Measurements from ENCODE around the gene AGFG1. TPM values are rescaled to one million over a fixed set of nuclear protein-coding genes. Genes with fewer than 3 reads are reported as not detected.

The AGFG1 gene, protein sequence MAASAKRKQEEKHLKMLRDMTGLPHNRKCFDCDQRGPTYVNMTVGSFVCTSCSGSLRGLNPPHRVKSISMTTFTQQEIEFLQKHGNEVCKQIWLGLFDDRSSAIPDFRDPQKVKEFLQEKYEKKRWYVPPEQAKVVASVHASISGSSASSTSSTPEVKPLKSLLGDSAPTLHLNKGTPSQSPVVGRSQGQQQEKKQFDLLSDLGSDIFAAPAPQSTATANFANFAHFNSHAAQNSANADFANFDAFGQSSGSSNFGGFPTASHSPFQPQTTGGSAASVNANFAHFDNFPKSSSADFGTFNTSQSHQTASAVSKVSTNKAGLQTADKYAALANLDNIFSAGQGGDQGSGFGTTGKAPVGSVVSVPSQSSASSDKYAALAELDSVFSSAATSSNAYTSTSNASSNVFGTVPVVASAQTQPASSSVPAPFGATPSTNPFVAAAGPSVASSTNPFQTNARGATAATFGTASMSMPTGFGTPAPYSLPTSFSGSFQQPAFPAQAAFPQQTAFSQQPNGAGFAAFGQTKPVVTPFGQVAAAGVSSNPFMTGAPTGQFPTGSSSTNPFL
- polyA plus RNA-seq (2013), result 95.7 and 100 TPM in 2 replicates

DNA sequence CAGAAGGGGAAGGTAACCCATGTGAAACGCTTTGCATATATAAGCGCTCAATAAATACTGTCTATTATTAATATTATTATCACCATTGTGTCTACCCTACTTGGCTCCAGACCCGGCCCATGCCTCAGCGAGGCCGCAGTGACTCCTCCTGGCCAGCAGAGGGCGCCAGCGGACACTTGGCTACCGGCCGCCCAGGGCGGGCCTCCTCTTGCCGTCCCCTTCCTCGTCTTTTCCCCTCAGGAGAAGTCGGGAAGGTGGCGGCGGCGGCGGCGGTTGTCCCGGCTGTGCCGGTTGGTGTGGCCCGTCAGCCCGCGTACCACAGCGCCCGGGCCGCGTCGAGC is at the start of gene AGFG1:
Gene AGFG1, plus strand, starts transcription at position 233 of the 341 bp plus-strand sequence. CDS start 266 bp downstream, outside the sequence.
- H3K18ac ChIP-seq (ENCODE audit: low read length), result peak within 1 kb of the TSS; percentile 46
- DNase-seq, result peak; percentile 79 to 93
- peak within 1 kb of the TSS; percentile 69 for H3K27ac ChIP-seq (ENCODE audit: low read depth, low read length)
- peak within 1 kb of the TSS; percentile 88 for H2BK12ac ChIP-seq (ENCODE audit: low read length)
- H2AFZ ChIP-seq (ENCODE audit: insufficient read depth, low read length, poor library complexity), result peak within 1 kb of the TSS; percentile 69
- H3K9ac ChIP-seq (ENCODE audit: low read length), result peak within 1 kb of the TSS; percentile 96
- peak within 1 kb of the TSS; percentile 57 for H2BK120ac ChIP-seq (ENCODE audit: insufficient read depth, low read length, poor library complexity)
- H2AK5ac ChIP-seq (ENCODE audit: low read length), result peak within 1 kb of the TSS; percentile 81
- H3K79me2 ChIP-seq (ENCODE audit: control insufficient read depth, insufficient read depth, low read length, poor library complexity), result peaks cover 14% of the 10 kb centered on the region
- H3K27me3 ChIP-seq (ENCODE audit: insufficient read depth, low read length), result no peaks in the 10 kb centered on the region
- H2BK5ac ChIP-seq (ENCODE audit: low read depth, low read length, poor library complexity), result peak within 1 kb of the TSS; percentile 35
- H3K36me3 ChIP-seq (ENCODE audit: control insufficient read depth in 1 of 2, insufficient read depth in 2 of 2, low read length in 2 of 2), result no peaks in the 10 kb centered on the region
- peak within 1 kb of the TSS; percentile 91 for H3K4me2 ChIP-seq (ENCODE audit: low read length)
- H3K23ac ChIP-seq (ENCODE audit: low read length), result no peak within 1 kb of the TSS
- H3K14ac ChIP-seq (ENCODE audit: low read length), result peak within 1 kb of the TSS; percentile 47
- peak within 1 kb of the TSS; percentile 100 for H3K4me3 ChIP-seq (ENCODE audit: low read depth, low read length)
- no peaks in the 10 kb centered on the region for H3K9me3 ChIP-seq (ENCODE audit: insufficient read depth, low read depth, low read length)
- H4K12ac ChIP-seq (ENCODE audit: low read depth, low read length), result peak within 1 kb of the TSS; percentile 46
- H3K79me1 ChIP-seq (ENCODE audit: low read length), result peaks cover 12% of the 10 kb centered on the region
- H3K4me1 ChIP-seq (ENCODE audit: control insufficient read depth in 1 of 2, insufficient read depth in 2 of 2, low read length in 2 of 2), result peaks cover 5 to 9% of the 10 kb centered on the region in 2 experiments
- H3K4ac ChIP-seq (ENCODE audit: low read depth, low read length), result peak within 1 kb of the TSS; percentile 66
- H4K91ac ChIP-seq (ENCODE audit: low read depth, low read length), result peak within 1 kb of the TSS; percentile 41
- peak within 1 kb of the TSS; percentile 73 for H4K8ac ChIP-seq (ENCODE audit: low read depth, low read length)
- whole genome bisulfite sequencing (ENCODE audit: extremely low coverage, insufficient coverage, insufficient read length), result no CpG with 5 or more reads among the region's 28 CpGs

DNA sequence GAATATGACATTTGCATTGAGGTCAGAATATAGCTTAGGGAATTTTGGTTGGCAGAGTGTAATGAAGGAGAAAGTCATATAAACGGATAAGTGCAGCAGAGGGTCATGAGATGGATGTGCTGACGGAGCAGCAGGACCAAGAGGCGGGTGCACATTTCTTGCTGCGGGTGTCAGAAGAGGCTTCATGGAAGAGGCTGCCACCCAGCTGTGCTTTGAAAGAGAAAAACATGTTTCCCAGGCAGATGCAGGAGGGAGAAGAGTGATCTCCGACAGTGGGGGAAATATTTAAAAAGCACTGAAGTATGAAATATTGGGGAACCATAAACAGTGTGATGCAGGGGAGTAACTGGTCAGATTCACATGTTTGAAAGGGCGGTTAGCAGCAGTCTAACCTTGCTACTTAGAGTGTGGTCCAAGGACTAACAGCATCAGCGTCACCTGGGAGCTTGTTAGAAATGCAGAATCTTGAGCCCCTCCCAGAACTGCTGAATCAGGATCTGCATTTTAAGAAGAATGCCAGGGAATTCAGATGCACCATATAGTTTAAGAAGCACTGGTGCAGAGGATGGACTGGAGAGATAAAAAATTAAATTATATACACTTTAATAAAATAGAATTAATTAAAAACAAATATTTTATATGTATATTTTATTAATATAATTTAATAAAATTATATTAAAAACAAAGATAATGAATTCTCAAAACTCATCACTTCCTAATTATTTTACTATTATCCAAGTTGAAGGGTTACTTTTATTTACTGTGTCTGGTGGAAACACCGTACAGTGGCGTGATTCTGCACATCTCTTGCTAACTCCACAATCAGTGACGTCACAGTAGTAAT is 48.1 kb upstream of the AGFG1 start:
- Histone ChIP-seq H3K79me1 (ENCODE audit: low read length) (no peaks in the 10 kb centered on the region), H3K4ac (ENCODE audit: low read depth, low read length) (no peak overlapping the region), H3K9me3 (ENCODE audit: insufficient read depth, low read depth, low read length) (no peaks in the 10 kb centered on the region), H2BK12ac (ENCODE audit: low read length) (no peak overlapping the region), H3K14ac (ENCODE audit: low read length) (no peak overlapping the region), H4K8ac (ENCODE audit: low read depth, low read length) (no peak overlapping the region), H3K27me3 (ENCODE audit: insufficient read depth, low read length) (no peaks in the 10 kb centered on the region), H3K18ac (ENCODE audit: low read length) (no peak overlapping the region), H3K27ac (ENCODE audit: low read depth, low read length) (no peak overlapping the region), H3K23ac (ENCODE audit: low read length) (no peak overlapping the region), H2AK5ac (ENCODE audit: low read length) (no peak overlapping the region), H4K12ac (ENCODE audit: low read depth, low read length) (no peak overlapping the region), H3K4me2 (ENCODE audit: low read length) (no peak overlapping the region), H2BK120ac (ENCODE audit: insufficient read depth, low read length, poor library complexity) (no peak overlapping the region), H3K9ac (ENCODE audit: low read length) (no peak overlapping the region), H2BK5ac (ENCODE audit: low read depth, low read length, poor library complexity) (no peak overlapping the region), H4K91ac (ENCODE audit: low read depth, low read length) (no peak overlapping the region), H3K79me2 (ENCODE audit: control insufficient read depth, insufficient read depth, low read length, poor library complexity) (no peaks in the 10 kb centered on the region), H3K4me1 (ENCODE audit: control insufficient read depth in 1 of 2, insufficient read depth in 2 of 2, low read length in 2 of 2) (no peaks in the 10 kb centered on the region), H2AFZ (ENCODE audit: insufficient read depth, low read length, poor library complexity) (no peak overlapping the region), H3K4me3 (ENCODE audit: low read depth, low read length) (no peak overlapping the region), H3K36me3 (ENCODE audit: control insufficient read depth in 1 of 2, insufficient read depth in 2 of 2, low read length in 2 of 2) (no peaks in the 10 kb centered on the region)
- DNase-seq, result no peak
- WGBS (ENCODE audit: extremely low coverage, insufficient coverage, insufficient read length), result no CpG with 5 or more reads among the region's 10 CpGs

DNA sequence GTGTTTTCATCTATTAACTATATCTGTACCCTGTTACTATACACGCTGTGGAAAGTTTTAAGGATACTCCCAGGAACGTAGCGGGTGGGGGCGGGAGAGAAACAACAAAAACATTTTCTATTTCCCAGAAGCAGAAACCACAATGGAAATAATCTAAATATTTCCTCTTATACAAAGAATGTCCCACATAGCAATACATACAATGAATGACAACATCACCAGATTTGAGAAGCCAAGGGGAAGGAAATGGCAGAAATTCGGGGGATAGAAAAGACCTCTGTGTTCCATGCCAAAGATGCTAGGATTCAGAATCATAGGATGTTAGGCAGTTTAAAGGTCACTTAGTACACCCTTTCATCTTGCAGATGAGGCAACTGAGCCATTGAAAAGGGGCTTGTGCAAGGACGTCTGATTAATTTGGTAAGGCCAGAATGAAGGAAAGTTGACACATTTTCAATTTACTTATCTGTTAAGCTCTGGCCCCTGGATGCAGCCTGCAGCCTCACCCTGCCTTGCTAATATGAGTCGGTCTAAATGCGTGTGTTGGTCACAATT is 43.1 kb upstream of the AGFG1 start:
- no CpG with 5 or more reads among the region's 8 CpGs for WGBS (ENCODE audit: extremely low coverage, insufficient coverage, insufficient read length)

DNA sequence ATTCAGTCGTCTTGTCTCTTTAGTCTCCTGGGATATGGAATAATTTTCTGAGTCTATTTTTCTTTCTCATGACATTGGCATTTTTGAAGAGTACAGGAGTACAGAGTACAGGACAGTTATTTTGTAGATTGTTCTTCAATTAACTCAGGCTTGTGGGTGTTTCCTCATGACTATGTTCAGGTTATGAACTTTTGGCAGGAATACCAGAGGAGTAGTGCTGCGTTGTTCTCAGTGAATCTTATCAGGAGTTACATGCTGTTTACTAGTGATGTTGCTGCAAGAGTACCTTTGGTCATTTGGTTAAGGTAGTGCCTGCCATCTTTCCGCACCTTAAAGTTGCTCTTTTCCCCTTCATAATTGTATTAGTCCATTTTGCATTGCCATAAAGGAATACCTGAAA is 41.3 kb upstream of the AGFG1 start:
- no peak overlapping the region for H2BK12ac ChIP-seq (ENCODE audit: low read length)
- H3K9me3 ChIP-seq (ENCODE audit: insufficient read depth, low read depth, low read length), result no peaks in the 10 kb centered on the region
- WGBS (ENCODE audit: extremely low coverage, insufficient coverage, insufficient read length), result no CpG with 5 or more reads among the region's 3 CpGs
- H3K14ac ChIP-seq (ENCODE audit: low read length), result no peak overlapping the region
- no peak overlapping the region for H4K91ac ChIP-seq (ENCODE audit: low read depth, low read length)
- no peak overlapping the region for H3K4me3 ChIP-seq (ENCODE audit: low read depth, low read length)
- no peak overlapping the region for H4K12ac ChIP-seq (ENCODE audit: low read depth, low read length)
- H3K27ac ChIP-seq (ENCODE audit: low read depth, low read length), result no peak overlapping the region
- H4K8ac ChIP-seq (ENCODE audit: low read depth, low read length), result no peak overlapping the region
- H3K27me3 ChIP-seq (ENCODE audit: insufficient read depth, low read length), result no peaks in the 10 kb centered on the region
- H2AK5ac ChIP-seq (ENCODE audit: low read length), result no peak overlapping the region
- H2BK5ac ChIP-seq (ENCODE audit: low read depth, low read length, poor library complexity), result no peak overlapping the region
- H3K36me3 ChIP-seq (ENCODE audit: control insufficient read depth in 1 of 2, insufficient read depth in 2 of 2, low read length in 2 of 2), result no peaks in the 10 kb centered on the region
- no peak overlapping the region for H3K4ac ChIP-seq (ENCODE audit: low read depth, low read length)
- H3K4me2 ChIP-seq (ENCODE audit: low read length), result no peak overlapping the region
- H2BK120ac ChIP-seq (ENCODE audit: insufficient read depth, low read length, poor library complexity), result no peak overlapping the region
- H3K18ac ChIP-seq (ENCODE audit: low read length), result no peak overlapping the region
- H3K4me1 ChIP-seq (ENCODE audit: control insufficient read depth in 1 of 2, insufficient read depth in 2 of 2, low read length in 2 of 2), result no peaks in the 10 kb centered on the region
- no peak overlapping the region for H2AFZ ChIP-seq (ENCODE audit: insufficient read depth, low read length, poor library complexity)
- no peaks in the 10 kb centered on the region for H3K79me1 ChIP-seq (ENCODE audit: low read length)
- H3K23ac ChIP-seq (ENCODE audit: low read length), result no peak overlapping the region
- DNase-seq, result peak in 1 of 2 donors; percentile 53
- no peak overlapping the region for H3K9ac ChIP-seq (ENCODE audit: low read length)
- no peaks in the 10 kb centered on the region for H3K79me2 ChIP-seq (ENCODE audit: control insufficient read depth, insufficient read depth, low read length, poor library complexity)

More for the DNA sequence above, 43.1 kb upstream of the AGFG1 start:
- Histone ChIP-seq H3K14ac (ENCODE audit: low read length) (no peak overlapping the region), H3K27ac (ENCODE audit: low read depth, low read length) (no peak overlapping the region), H2AFZ (ENCODE audit: insufficient read depth, low read length, poor library complexity) (no peak overlapping the region), H3K79me1 (ENCODE audit: low read length) (no peaks in the 10 kb centered on the region), H3K23ac (ENCODE audit: low read length) (no peak overlapping the region), H3K36me3 (ENCODE audit: control insufficient read depth in 1 of 2, insufficient read depth in 2 of 2, low read length in 2 of 2) (no peaks in the 10 kb centered on the region), H2BK5ac (ENCODE audit: low read depth, low read length, poor library complexity) (no peak overlapping the region), H3K4me3 (ENCODE audit: low read depth, low read length) (no peak overlapping the region), H3K27me3 (ENCODE audit: insufficient read depth, low read length) (no peaks in the 10 kb centered on the region), H3K79me2 (ENCODE audit: control insufficient read depth, insufficient read depth, low read length, poor library complexity) (no peaks in the 10 kb centered on the region), H4K8ac (ENCODE audit: low read depth, low read length) (no peak overlapping the region), H3K4ac (ENCODE audit: low read depth, low read length) (no peak overlapping the region), H2AK5ac (ENCODE audit: low read length) (no peak overlapping the region), H2BK12ac (ENCODE audit: low read length) (no peak overlapping the region), H3K18ac (ENCODE audit: low read length) (no peak overlapping the region), H2BK120ac (ENCODE audit: insufficient read depth, low read length, poor library complexity) (no peak overlapping the region), H4K91ac (ENCODE audit: low read depth, low read length) (no peak overlapping the region), H4K12ac (ENCODE audit: low read depth, low read length) (no peak overlapping the region), H3K4me1 (ENCODE audit: control insufficient read depth in 1 of 2, insufficient read depth in 2 of 2, low read length in 2 of 2) (no peaks in the 10 kb centered on the region), H3K4me2 (ENCODE audit: low read length) (no peak overlapping the region), H3K9me3 (ENCODE audit: insufficient read depth, low read depth, low read length) (no peaks in the 10 kb centered on the region), H3K9ac (ENCODE audit: low read length) (no peak overlapping the region)
- DNase-seq, result no peak
